Inferior parietal cortex (tissue), 1 donor: ENCODE results near the gene MKNK1.
"Not testable (repeated sequence)": the region's sequence is repeated elsewhere in the genome, so short reads cannot be mapped to it uniquely, and the experiment has no call there.

ENCODE experiments used
- DNase-seq: peaks from one replicate; pipeline ENCODE4 v3.0.0-alpha.2; 2016; ENCODE audit errors: extremely low spot score

Gene MKNK1

GRCh38 chr1:46603858-46604549, at the start of gene MKNK1:
TSS of gene MKNK1 (minus strand) at chr1:46604268. CDS start at chr1:46583327, 20,941 bp downstream.
- peak; percentile 91 for DNase-seq

- DNase-seq, result no peak
These were observed 49.4 kb upstream of the MKNK1 start for GRCh38 chr1:46653405-46653958.

GRCh38 chr1:46652321-46653100, 48.4 kb upstream of the MKNK1 start:
- DNase-seq, result no peak

- DNase-seq, result not testable (repeated sequence)
These were observed 47.1 kb upstream of the MKNK1 start for GRCh38 chr1:46651152-46651551.

- DNase-seq, result no peak
These were observed 46.4 kb upstream of the MKNK1 start for GRCh38 chr1:46650491-46650890.

- DNase-seq, result no peak
These were observed 45.7 kb upstream of the MKNK1 start for GRCh38 chr1:46649764-46650163.

GRCh38 chr1:46647611-46648010, 43.5 kb upstream of the MKNK1 start:
- DNase-seq, result no peak

- DNase-seq, result no peak
These were observed 42.8 kb upstream of the MKNK1 start for GRCh38 chr1:46646844-46647243.

- DNase-seq, result no peak
These were observed 42.3 kb upstream of the MKNK1 start for GRCh38 chr1:46646331-46646730.

GRCh38 chr1:46645815-46646214, 41.7 kb upstream of the MKNK1 start:
- DNase-seq, result no peak

- peak; percentile 22 for DNase-seq
These were observed 39.3 kb upstream of the MKNK1 start for GRCh38 chr1:46643368-46643775.

- no peak for DNase-seq
These were observed 38.1 kb upstream of the MKNK1 start for GRCh38 chr1:46642115-46642680.

GRCh38 chr1:46639547-46639946, 35.5 kb upstream of the MKNK1 start:
- DNase-seq, result no peak

GRCh38 chr1:46638921-46639320, 34.9 kb upstream of the MKNK1 start:
- no peak for DNase-seq

- no peak for DNase-seq
These were observed 33.5 kb upstream of the MKNK1 start for GRCh38 chr1:46637444-46638083.

GRCh38 chr1:46635205-46635604, 31.1 kb upstream of the MKNK1 start:
- DNase-seq, result no peak

- no peak for DNase-seq
These were observed 26.7 kb upstream of the MKNK1 start for GRCh38 chr1:46630719-46631118.

- DNase-seq, result no peak
These were observed 19.9 kb upstream of the MKNK1 start for GRCh38 chr1:46623743-46624644.

GRCh38 chr1:46622344-46622743, 18.3 kb upstream of the MKNK1 start:
- DNase-seq, result no peak

GRCh38 chr1:46621930-46622329, 17.9 kb upstream of the MKNK1 start:
- DNase-seq, result no peak

- DNase-seq, result no peak
These were observed 15.7 kb upstream of the MKNK1 start for GRCh38 chr1:46619656-46620258.
